Lower leg skin (tissue), 4 donors: ENCODE data around the gene DMPK. TPM values are rescaled to one million over a fixed set of nuclear protein-coding genes. Genes with fewer than 3 reads are reported as not detected.

Source experiments
- total RNA-seq, 4 donors: library from RNA; depleted of rRNA; stranded (reverse); fragments of >200 nt; gene quantifications; one replicate each; pipeline ENCODE4 v1.1.0, GENCODE V29; 2016

Gene DMPK
- total RNA-seq, 4 donors from 2014 or later = 8.8 to 20.2 (median 13.8) TPM

Other genes starting within 250 kb of the DMPK start
- gene OPA3, start 197.7 kb downstream of the DMPK start, total RNA-seq = 10 to 100 TPM in 3 of 4 donors, 1 to 10 TPM in 1; 4.4 to 15.7 (median 12.7) TPM
- 1 to 10 TPM in 1 of 4 donors, under 1 TPM in 3; 0.34 to 1.0 (median 0.70) TPM for gene GPR4, start 180.3 kb downstream of the DMPK start, total RNA-seq
- 100 to 1,000 TPM in 1 of 4 donors, 10 to 100 TPM in 3; 85.6 to 101 (median 89.4) TPM for gene EML2, start 143.1 kb downstream of the DMPK start, total RNA-seq
- 1 to 10 TPM; 1.4 to 3.9 (median 2.0) TPM for gene GIPR, start 114.3 kb downstream of the DMPK start, total RNA-seq
- 100 to 1,000 TPM; 144 to 223 (median 161) TPM for gene SNRPD2, start 90.5 kb downstream of the DMPK start, total RNA-seq
- gene QPCTL, start 89.8 kb downstream of the DMPK start, total RNA-seq = 1 to 10 TPM; 3.4 to 8.7 (median 6.8) TPM
- gene FBXO46, start 51.6 kb downstream of the DMPK start, total RNA-seq = 10 to 100 TPM; 22.0 to 26.7 (median 25.4) TPM
- not detected for gene MEIOSIN, start 49.1 kb downstream of the DMPK start, total RNA-seq
- gene SIX5, start 13.2 kb downstream of the DMPK start, total RNA-seq = 10 to 100 TPM; 12.6 to 17.3 (median 13.8) TPM
- 10 to 100 TPM; 20.0 to 31.0 (median 28.0) TPM for gene DMWD, start 10.4 kb upstream of the DMPK start, total RNA-seq
- not detected for gene RSPH6A, start 32.8 kb upstream of the DMPK start, total RNA-seq
- 10 to 100 TPM; 30.3 to 62.8 (median 46.6) TPM for gene SYMPK, start 80.7 kb upstream of the DMPK start, total RNA-seq
- gene FOXA3, start 81.8 kb upstream of the DMPK start, total RNA-seq = under 1 TPM in 1 of 4 donors, not detected in 3; 0.12 TPM
- gene IRF2BP1, start 103.7 kb upstream of the DMPK start, total RNA-seq = 10 to 100 TPM; 38.9 to 44.0 (median 42.8) TPM
- 1 to 10 TPM; 2.0 to 8.0 (median 7.2) TPM for gene MYPOP, start 120.1 kb upstream of the DMPK start, total RNA-seq
- gene NANOS2, start 132.3 kb upstream of the DMPK start, total RNA-seq = not detected
- under 1 TPM; 0.25 to 0.91 (median 0.66) TPM for gene NOVA2, start 191.4 kb upstream of the DMPK start, total RNA-seq
- gene CCDC61, start 213.0 kb upstream of the DMPK start, total RNA-seq = 10 to 100 TPM in 2 of 4 donors, 1 to 10 TPM in 2; 7.2 to 14.4 (median 10.4) TPM
- not detected for gene PGLYRP1, start 240.6 kb upstream of the DMPK start, total RNA-seq